Mesenteric fat pad (tissue), 1 donor: ENCODE data around the gene GPR183. TPM values are rescaled to one million over a fixed set of nuclear protein-coding genes. Genes with fewer than 3 reads are reported as not detected.

ENCODE experiments used
- DNase-seq: peaks from one replicate; pipeline ENCODE4 v3.0.0-alpha.2; 2020; ENCODE audit warnings: low spot score
- total RNA-seq: library from RNA; stranded (reverse); fragmentation: NEBNext Ultra II Directional; extraction: Animal tissue kit (Norgen Biotek cat#: 25700); gene quantifications from one replicate; pipeline ENCODE4 v1.2.1, GENCODE V29; 2021
- donor health status: DM: yes; HTN: yes; CAD: no.

Gene GPR183
- total RNA-seq, 1 donor from 2014 or later, result 32.6 TPM

- no peak for DNase-seq
These were observed 10.8 kb downstream of the GPR183 start for GRCh38 chr13:99296398-99296797.

- DNase-seq, result no peak
These were observed 11.5 kb downstream of the GPR183 start for GRCh38 chr13:99295488-99296252.

- no peak for DNase-seq
These were observed 12.2 kb downstream of the GPR183 start for GRCh38 chr13:99294958-99295357.

GRCh38 chr13:99294198-99294597 is 13.0 kb downstream of the GPR183 start:
- DNase-seq, result no peak

- no peak for DNase-seq
These were observed 14.0 kb downstream of the GPR183 start for GRCh38 chr13:99293178-99293577.

GRCh38 chr13:99290894-99291293 is 16.3 kb downstream of the GPR183 start:
- no peak for DNase-seq

- no peak for DNase-seq
These were observed 17.4 kb downstream of the GPR183 start for GRCh38 chr13:99289674-99290337.

- no peak for DNase-seq
These were observed 17.9 kb downstream of the GPR183 start for GRCh38 chr13:99289271-99289670.

- DNase-seq, result no peak
These were observed 19.1 kb downstream of the GPR183 start for GRCh38 chr13:99288089-99288488.

GRCh38 chr13:99287551-99287950 is 19.6 kb downstream of the GPR183 start:
- no peak for DNase-seq

GRCh38 chr13:99285432-99286182 is 21.6 kb downstream of the GPR183 start:
- no peak for DNase-seq

- DNase-seq, result no peak
These were observed 24.7 kb downstream of the GPR183 start for GRCh38 chr13:99282264-99283231.

GRCh38 chr13:99281811-99282263 is 25.4 kb downstream of the GPR183 start:
- DNase-seq, result no peak

GRCh38 chr13:99280166-99280565 is 27.0 kb downstream of the GPR183 start:
- no peak for DNase-seq

- no peak for DNase-seq
These were observed 27.6 kb downstream of the GPR183 start for GRCh38 chr13:99279637-99280036.

- no peak for DNase-seq
These were observed 28.4 kb downstream of the GPR183 start for GRCh38 chr13:99278843-99279242.

GRCh38 chr13:99278200-99278599 is 29.0 kb downstream of the GPR183 start:
- DNase-seq, result no peak

GRCh38 chr13:99277629-99278028 is 29.6 kb downstream of the GPR183 start:
- DNase-seq, result no peak

- no peak for DNase-seq
These were observed 30.5 kb downstream of the GPR183 start for GRCh38 chr13:99276706-99277105.

GRCh38 chr13:99275093-99275469 is 32.1 kb downstream of the GPR183 start:
- no peak for DNase-seq

- no peak for DNase-seq
These were observed 34.1 kb downstream of the GPR183 start for GRCh38 chr13:99273128-99273527.
